Measurements from ENCODE around the gene AP1M1. TPM values are rescaled to one million over a fixed set of nuclear protein-coding genes. Genes with fewer than 3 reads are reported as not detected.

Gene AP1M1
- total and polyA plus RNA-seq, 5 donors from 2014 or later: 108 to 161 (median 159) TPM

DNA sequence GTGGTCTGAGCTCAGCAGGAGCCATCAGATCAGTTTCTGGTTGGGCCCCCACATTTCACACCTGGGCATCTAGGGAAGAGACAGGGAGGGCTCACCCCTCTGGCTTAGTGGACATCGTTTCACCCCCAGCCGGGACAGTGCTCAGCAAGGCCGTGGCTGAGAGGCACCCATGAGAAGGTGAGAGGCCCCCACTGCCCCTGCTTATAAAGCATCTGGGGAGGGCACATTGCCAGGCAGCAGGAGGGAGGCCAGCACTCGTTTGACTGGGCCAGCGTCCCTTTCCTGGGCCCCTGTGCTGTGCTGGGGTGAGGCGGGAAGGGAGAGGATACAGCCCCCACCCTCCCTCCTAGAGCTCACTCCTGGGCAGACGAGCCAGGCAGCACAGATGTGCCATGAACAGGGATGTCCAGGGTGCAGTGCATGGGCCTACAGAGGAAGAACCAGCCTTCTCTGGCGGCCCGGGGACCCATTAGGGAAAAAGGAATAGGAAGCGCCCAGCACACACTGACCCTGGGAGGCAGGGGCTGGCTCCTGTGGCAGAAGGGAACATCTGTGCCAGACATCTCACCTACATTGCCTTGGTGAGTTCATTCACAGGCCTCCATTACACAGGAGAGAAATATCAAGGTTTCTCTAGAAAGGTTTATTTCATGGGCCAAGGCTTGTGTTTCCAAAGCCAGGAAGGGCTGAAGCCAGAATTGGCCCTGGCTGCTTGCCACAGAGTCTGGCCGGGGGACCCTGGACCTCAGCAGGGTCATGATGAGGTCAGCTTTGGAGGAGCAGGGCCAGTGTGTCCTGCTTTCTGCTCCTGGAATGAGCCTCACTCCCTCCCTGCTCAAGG is 7.7 kb downstream of the AP1M1 start:
- ATAC-seq (ENCODE audit: low read depth in 2 of 2) (no peak), DNase-seq (no peak)
- no peaks in the 10 kb centered on the region for H3K9me3 ChIP-seq (ENCODE audit: control insufficient read depth in 2 of 2, low read length in 2 of 2)
- Mint-ChIP-seq H3K36me3 (peaks cover 41% of the 10 kb centered on the region), H3K4me3 (no peak overlapping the region), H3K27me3 (no peaks in the 10 kb centered on the region), H3K4me1 (peaks cover 0 to 42% (median 24%) of the 10 kb centered on the region in 4 donors), H3K9me3 (peaks cover 0 to 2% (median 0%) of the 10 kb centered on the region in 7 donors), H3K27ac (no peak overlapping the region)
- H3K4me1 ChIP-seq (ENCODE audit: control insufficient read depth, insufficient read depth, low read length, poor library complexity, severe bottlenecking): no peaks in the 10 kb centered on the region
- H3K4me3 ChIP-seq (ENCODE audit: low read depth, low read length): no peak overlapping the region
- no peak overlapping the region for H3K27ac ChIP-seq (ENCODE audit: insufficient read depth, low read length, poor library complexity, severe bottlenecking)
- no peaks in the 10 kb centered on the region for H3K27me3 ChIP-seq (ENCODE audit: control insufficient read depth, insufficient read depth, low read length)
- peaks cover 61% of the 10 kb centered on the region for H3K36me3 ChIP-seq (ENCODE audit: control insufficient read depth, insufficient read depth, low read length)

DNA sequence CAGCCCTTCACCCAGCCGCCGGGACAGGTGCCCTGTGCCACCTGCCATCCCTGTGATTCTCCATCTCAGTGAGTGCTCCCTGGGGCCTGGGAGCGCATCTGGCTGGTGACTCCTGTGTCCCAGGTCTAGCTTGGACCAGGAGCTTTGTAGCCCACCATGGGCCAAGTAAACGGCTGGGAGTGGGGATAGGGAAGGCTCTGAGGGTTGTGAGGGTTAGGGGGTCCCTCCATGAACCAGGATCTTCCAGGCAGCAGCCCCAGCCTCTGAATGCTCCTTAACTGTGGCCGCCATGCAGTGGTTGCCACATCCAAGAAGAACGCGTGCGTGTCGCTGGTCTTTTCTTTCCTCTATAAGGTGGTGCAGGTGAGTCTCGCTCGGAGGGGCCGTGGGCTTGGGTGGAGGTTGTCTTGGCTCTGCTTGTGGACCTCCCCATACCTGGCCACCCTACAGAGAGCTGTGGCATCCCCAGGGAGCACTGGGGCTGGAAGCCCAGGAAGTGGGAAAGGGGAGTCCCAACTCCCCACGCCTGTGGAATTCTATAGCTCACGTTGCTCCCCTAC is 8.4 kb downstream of the AP1M1 start:
- peak overlapping the region in 2 of 3 donors; percentile 65 to 71 for H3K27ac Mint-ChIP-seq
- DNase-seq: no peak
- H3K36me3 ChIP-seq (ENCODE audit: control insufficient read depth, insufficient read depth, low read length): peaks cover 61% of the 10 kb centered on the region
- ATAC-seq (ENCODE audit: low read depth in 2 of 2): no peak
- H3K36me3 Mint-ChIP-seq: peaks cover 43% of the 10 kb centered on the region
- no peaks in the 10 kb centered on the region for H3K9me3 ChIP-seq (ENCODE audit: control insufficient read depth in 2 of 2, low read length in 2 of 2)
- no peak overlapping the region for H3K27ac ChIP-seq (ENCODE audit: insufficient read depth, low read length, poor library complexity, severe bottlenecking)
- no peaks in the 10 kb centered on the region for H3K27me3 Mint-ChIP-seq
- H3K4me1 Mint-ChIP-seq: peaks cover 0 to 40% (median 22%) of the 10 kb centered on the region in 4 donors
- H3K4me3 ChIP-seq (ENCODE audit: low read depth, low read length): no peak overlapping the region
- no peaks in the 10 kb centered on the region for H3K27me3 ChIP-seq (ENCODE audit: control insufficient read depth, insufficient read depth, low read length)
- no peak overlapping the region for H3K4me3 Mint-ChIP-seq
- no peaks in the 10 kb centered on the region for H3K9me3 Mint-ChIP-seq
- H3K4me1 ChIP-seq (ENCODE audit: control insufficient read depth, insufficient read depth, low read length, poor library complexity, severe bottlenecking): no peaks in the 10 kb centered on the region

DNA sequence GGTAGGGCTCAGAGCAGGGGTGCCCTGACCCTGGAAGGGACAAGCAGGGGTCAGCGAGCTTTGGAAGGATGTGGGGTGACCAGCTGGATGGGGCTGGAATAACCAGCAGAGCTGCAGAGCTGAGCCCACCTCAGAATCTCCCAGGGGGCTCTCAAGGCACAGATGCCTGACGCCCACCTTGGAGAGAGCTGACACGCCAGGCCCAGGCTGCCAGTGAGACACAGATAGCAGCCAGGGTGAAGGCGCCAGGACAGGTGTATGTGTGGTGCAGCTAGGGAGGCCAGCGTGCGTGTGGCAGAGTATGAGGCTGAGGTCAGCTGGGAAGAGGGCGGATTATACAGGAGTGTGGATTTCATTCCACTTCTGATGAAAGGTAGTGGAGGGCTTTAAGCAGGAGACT is 8.9 kb downstream of the AP1M1 start:
- ATAC-seq (ENCODE audit: low read depth in 2 of 2) (no peak), DNase-seq (no peak)
- no peaks in the 10 kb centered on the region for H3K9me3 Mint-ChIP-seq
- no peaks in the 10 kb centered on the region for H3K27me3 ChIP-seq (ENCODE audit: control insufficient read depth, insufficient read depth, low read length)
- peaks cover 46% of the 10 kb centered on the region for H3K36me3 Mint-ChIP-seq
- no peak overlapping the region for H3K27ac ChIP-seq (ENCODE audit: insufficient read depth, low read length, poor library complexity, severe bottlenecking)
- no peaks in the 10 kb centered on the region for H3K4me1 ChIP-seq (ENCODE audit: control insufficient read depth, insufficient read depth, low read length, poor library complexity, severe bottlenecking)
- H3K4me1 Mint-ChIP-seq: peaks cover 0 to 42% (median 20%) of the 10 kb centered on the region in 4 donors
- H3K27me3 Mint-ChIP-seq: no peaks in the 10 kb centered on the region
- no peak overlapping the region for H3K4me3 ChIP-seq (ENCODE audit: low read depth, low read length)
- H3K27ac Mint-ChIP-seq: peak overlapping the region in 2 of 3 donors; percentile 65 to 71
- no peaks in the 10 kb centered on the region for H3K9me3 ChIP-seq (ENCODE audit: control insufficient read depth in 2 of 2, low read length in 2 of 2)
- H3K36me3 ChIP-seq (ENCODE audit: control insufficient read depth, insufficient read depth, low read length): peaks cover 59% of the 10 kb centered on the region
- H3K4me3 Mint-ChIP-seq: no peak overlapping the region

DNA sequence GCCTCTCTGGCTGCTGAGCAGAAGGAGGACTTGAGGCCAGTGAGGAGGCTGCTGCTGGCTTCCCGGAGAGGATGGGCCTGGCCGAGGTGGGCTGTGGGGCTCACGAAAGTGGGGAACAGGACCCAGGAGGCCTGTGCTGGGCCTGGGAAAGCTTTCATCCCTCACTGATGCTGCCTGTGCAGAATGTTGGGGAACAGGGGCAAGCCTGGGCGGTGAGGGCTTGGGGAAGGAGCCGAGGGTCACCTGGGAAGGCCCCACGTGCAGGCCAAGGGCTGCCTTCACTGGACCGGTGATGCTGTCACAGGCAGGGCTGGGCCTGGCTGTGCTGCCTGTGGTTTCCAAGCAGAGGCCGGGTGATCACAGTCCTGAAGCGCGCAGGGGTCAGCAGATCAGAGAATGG is 9.4 kb downstream of the AP1M1 start:
- no peak overlapping the region for H3K4me3 Mint-ChIP-seq
- peaks cover 50% of the 10 kb centered on the region for H3K36me3 Mint-ChIP-seq
- H3K27ac ChIP-seq (ENCODE audit: insufficient read depth, low read length, poor library complexity, severe bottlenecking): no peak overlapping the region
- peak overlapping the region in 1 of 3 donors; percentile 71 for H3K27ac Mint-ChIP-seq
- peaks cover 55% of the 10 kb centered on the region for H3K36me3 ChIP-seq (ENCODE audit: control insufficient read depth, insufficient read depth, low read length)
- no peaks in the 10 kb centered on the region for H3K27me3 Mint-ChIP-seq
- no peaks in the 10 kb centered on the region for H3K27me3 ChIP-seq (ENCODE audit: control insufficient read depth, insufficient read depth, low read length)
- H3K4me3 ChIP-seq (ENCODE audit: low read depth, low read length): no peak overlapping the region
- H3K4me1 ChIP-seq (ENCODE audit: control insufficient read depth, insufficient read depth, low read length, poor library complexity, severe bottlenecking): peaks cover under 1% of the 10 kb centered on the region
- no peaks in the 10 kb centered on the region for H3K9me3 ChIP-seq (ENCODE audit: control insufficient read depth in 2 of 2, low read length in 2 of 2)
- DNase-seq (no peak), ATAC-seq (ENCODE audit: low read depth in 2 of 2) (no peak)
- peaks cover 0 to 2% (median 0%) of the 10 kb centered on the region in 7 donors for H3K9me3 Mint-ChIP-seq
- peaks cover 3 to 45% (median 22%) of the 10 kb centered on the region in 4 donors for H3K4me1 Mint-ChIP-seq

DNA sequence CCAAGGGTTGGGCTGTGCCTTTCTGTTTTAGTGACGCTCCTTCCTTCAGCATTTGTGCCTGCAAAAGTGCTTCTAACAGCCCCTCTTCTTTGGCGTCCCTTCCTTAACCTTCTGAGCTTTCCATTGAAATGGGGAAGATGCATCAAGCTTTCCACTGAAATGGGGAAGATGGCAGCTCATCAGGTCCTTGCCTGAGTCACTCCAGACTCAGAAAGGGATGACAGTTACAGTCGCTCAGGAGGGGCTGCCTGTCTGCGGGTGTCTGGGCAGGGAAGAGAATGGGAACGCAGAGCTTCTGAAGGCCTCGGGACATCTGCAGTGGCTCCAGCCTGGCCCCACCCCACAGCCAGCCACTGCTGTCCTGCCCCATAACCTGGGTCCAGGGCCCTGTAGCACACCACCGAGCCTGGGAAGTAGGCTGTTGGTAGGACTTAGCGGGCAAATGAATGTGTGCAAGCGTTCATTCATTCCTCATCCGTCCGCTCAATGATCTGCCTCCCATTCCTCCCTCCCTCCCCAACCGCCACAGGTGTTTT is 9.8 kb downstream of the AP1M1 start:
- Histone ChIP-seq H3K4me3 (ENCODE audit: low read depth, low read length) (no peak overlapping the region), H3K36me3 (ENCODE audit: control insufficient read depth, insufficient read depth, low read length) (peaks cover 50% of the 10 kb centered on the region), H3K4me1 (ENCODE audit: control insufficient read depth, insufficient read depth, low read length, poor library complexity, severe bottlenecking) (peaks cover 4% of the 10 kb centered on the region), H3K27me3 (ENCODE audit: control insufficient read depth, insufficient read depth, low read length) (no peaks in the 10 kb centered on the region), H3K27ac (ENCODE audit: insufficient read depth, low read length, poor library complexity, severe bottlenecking) (no peak overlapping the region), H3K9me3 (ENCODE audit: control insufficient read depth in 2 of 2, low read length in 2 of 2) (no peaks in the 10 kb centered on the region)
- ATAC-seq (ENCODE audit: low read depth in 2 of 2) (no peak), DNase-seq (no peak)
- peaks cover 0 to 2% (median 0%) of the 10 kb centered on the region in 7 donors for H3K9me3 Mint-ChIP-seq
- peaks cover 51% of the 10 kb centered on the region for H3K36me3 Mint-ChIP-seq
- no peak overlapping the region for H3K4me3 Mint-ChIP-seq
- no peak overlapping the region for H3K27ac Mint-ChIP-seq
- H3K27me3 Mint-ChIP-seq: no peaks in the 10 kb centered on the region
- peaks cover 8 to 47% (median 24%) of the 10 kb centered on the region in 4 donors for H3K4me1 Mint-ChIP-seq

DNA sequence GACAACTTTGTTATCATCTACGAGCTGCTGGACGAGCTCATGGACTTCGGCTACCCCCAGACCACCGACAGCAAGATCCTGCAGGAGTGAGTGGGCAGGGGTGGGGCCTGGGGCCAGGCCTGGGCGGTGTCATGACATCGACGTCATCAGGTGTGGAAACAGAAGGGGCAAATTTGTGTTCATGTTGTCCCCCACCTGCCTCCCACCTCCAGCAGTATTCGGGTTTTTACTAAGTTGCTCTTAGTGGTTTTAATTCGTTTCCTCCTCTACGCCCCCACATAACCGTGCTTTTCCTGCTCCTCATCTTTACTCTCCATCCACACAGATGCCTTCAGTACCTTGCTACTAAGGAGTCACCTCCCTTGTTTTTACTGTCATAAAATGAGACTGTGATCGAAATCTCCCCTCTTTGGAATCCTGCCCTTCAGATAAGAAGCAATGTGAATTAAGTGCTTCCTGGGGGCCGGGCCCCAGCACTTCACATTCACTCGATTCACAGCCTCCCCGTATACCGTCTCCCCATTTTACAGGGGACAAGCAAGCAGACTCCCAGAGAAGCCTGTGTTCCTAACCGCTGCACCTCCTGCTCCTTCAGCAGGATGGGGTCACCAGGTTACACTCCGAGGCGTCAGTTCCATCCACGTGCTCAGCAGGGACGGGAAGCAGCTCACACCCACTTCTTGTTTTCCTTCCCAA is 10.5 kb downstream of the AP1M1 start:
- peaks cover 14 to 50% (median 27%) of the 10 kb centered on the region in 4 donors for H3K4me1 Mint-ChIP-seq
- Histone ChIP-seq H3K4me1 (ENCODE audit: control insufficient read depth, insufficient read depth, low read length, poor library complexity, severe bottlenecking) (peaks cover 4% of the 10 kb centered on the region), H3K27ac (ENCODE audit: insufficient read depth, low read length, poor library complexity, severe bottlenecking) (no peak overlapping the region), H3K9me3 (ENCODE audit: control insufficient read depth in 2 of 2, low read length in 2 of 2) (no peaks in the 10 kb centered on the region), H3K36me3 (ENCODE audit: control insufficient read depth, insufficient read depth, low read length) (peaks cover 44% of the 10 kb centered on the region), H3K4me3 (ENCODE audit: low read depth, low read length) (no peak overlapping the region), H3K27me3 (ENCODE audit: control insufficient read depth, insufficient read depth, low read length) (no peaks in the 10 kb centered on the region)
- H3K9me3 Mint-ChIP-seq: peaks cover 0 to 2% (median 0%) of the 10 kb centered on the region in 7 donors
- H3K27ac Mint-ChIP-seq: peak overlapping the region; percentile 75 to 94 (median 84)
- ATAC-seq (ENCODE audit: low read depth in 2 of 2) (no peak), DNase-seq (no peak)
- H3K27me3 Mint-ChIP-seq: no peaks in the 10 kb centered on the region
- H3K4me3 Mint-ChIP-seq: peak overlapping the region in 1 of 4 donors; percentile 84
- peaks cover 51% of the 10 kb centered on the region for H3K36me3 Mint-ChIP-seq

DNA sequence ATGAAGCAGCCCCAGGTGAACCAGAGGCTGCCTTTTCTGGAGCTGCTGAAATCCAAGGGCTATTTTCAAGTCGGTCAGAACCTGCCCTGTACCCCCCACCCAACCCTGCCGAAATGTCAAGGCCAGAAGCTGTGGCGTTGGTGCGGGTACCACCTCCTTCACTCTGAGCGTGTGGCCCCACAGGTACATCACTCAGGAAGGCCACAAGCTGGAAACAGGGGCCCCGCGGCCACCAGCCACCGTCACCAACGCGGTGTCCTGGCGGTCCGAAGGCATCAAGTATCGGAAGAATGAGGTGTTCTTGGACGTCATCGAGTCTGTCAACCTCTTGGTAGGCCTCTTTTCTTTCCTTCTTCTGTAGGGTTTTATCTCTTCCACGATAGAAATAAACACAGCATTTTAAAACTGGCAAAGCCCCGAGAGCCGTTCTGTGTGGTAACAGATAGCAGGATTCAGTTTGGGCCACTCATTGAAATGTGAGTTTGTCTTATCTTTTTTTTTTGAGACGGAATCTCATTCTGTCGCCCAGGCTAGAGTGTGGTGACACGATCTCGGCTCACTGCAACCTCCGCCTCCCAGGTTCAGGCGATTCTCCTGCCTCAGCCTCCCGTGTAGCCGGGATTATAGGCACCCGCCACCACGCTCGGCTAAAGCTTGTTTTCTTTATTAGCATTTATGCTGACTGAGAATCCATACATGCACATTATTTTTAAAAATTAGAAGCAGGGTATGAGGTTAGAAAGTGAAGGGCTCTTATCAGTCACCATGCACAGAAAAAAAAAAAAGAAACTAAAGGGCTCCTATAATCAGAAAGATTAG is 11.3 kb downstream of the AP1M1 start:
- Mint-ChIP-seq H3K4me3 (no peak overlapping the region), H3K27ac (peak overlapping the region in 2 of 3 donors; percentile 26 to 94), H3K4me1 (peaks cover 15 to 57% (median 31%) of the 10 kb centered on the region in 4 donors), H3K36me3 (peaks cover 51% of the 10 kb centered on the region), H3K27me3 (no peaks in the 10 kb centered on the region), H3K9me3 (peaks cover 0 to 2% (median 0%) of the 10 kb centered on the region in 7 donors)
- Histone ChIP-seq H3K4me3 (ENCODE audit: low read depth, low read length) (no peak overlapping the region), H3K4me1 (ENCODE audit: control insufficient read depth, insufficient read depth, low read length, poor library complexity, severe bottlenecking) (peaks cover 4% of the 10 kb centered on the region), H3K9me3 (ENCODE audit: control insufficient read depth in 2 of 2, low read length in 2 of 2) (no peaks in the 10 kb centered on the region), H3K27ac (ENCODE audit: insufficient read depth, low read length, poor library complexity, severe bottlenecking) (no peak overlapping the region), H3K36me3 (ENCODE audit: control insufficient read depth, insufficient read depth, low read length) (peaks cover 39% of the 10 kb centered on the region), H3K27me3 (ENCODE audit: control insufficient read depth, insufficient read depth, low read length) (no peaks in the 10 kb centered on the region)
- no peak for ATAC-seq (ENCODE audit: low read depth in 2 of 2)
- no peak for DNase-seq
